Heart left ventricle (tissue), 13 donors: Measurements from ENCODE around the gene GSK3A.

Experiments used
- POLR2A ChIP-seq, 2 donors: fragments of 450-650 bp; IDR thresholded peaks; one replicate each; pipeline ENCODE4 v1.6.1; 2017; ENCODE audit warnings: antibody characterized with exemption in 2 of 2, mild to moderate bottlenecking in 2 of 2, moderate library complexity in 2 of 2
- TF ChIP-seq, protein P1 (sequence below), 12 donors: fragments of 200-600 bp; sonication (generic) in 4 of 12; IDR thresholded peaks; one replicate each; pipeline versions ENCODE4 v1.5.0 to v1.8.0; 2018 to 2022; ENCODE audit warnings: antibody characterized with exemption in 12 of 12, mild to moderate bottlenecking in 5 of 12
- donor health status: ischemic (EF 13 %, LVEDD 7.1; RV severe dilation, severe dysfunction).
- donor health status: DM: no; HTN: yes; CAD: no.
- donor health status: DM: no; HTN: no; CAD: no.
- donor health status: ischemic (EF 25% LVEDD 6.9; RV normal size, moderate dysfunction).
- donor health status: ischemic (EF 25% LVEDD 5.7; RV mildly dilated, moderate dysfunction).
- donor health status: ischemic (EF 35%, LVEDD 5.7; RV mildly dilated, moderate dysfunction).
- donor health status: nonischemic (EF 11% LVEDD 7.7; RV severe dilation, severe dysfunction).
- donor health status: DM: yes; HTN: yes; CAD: no.
- donor health status: PGD.
- donor health status: ischemic (EF 29% LVEDD 5.4; RV normal size, mild dysfunction).
- donor health status: nonischemic (EF 23%, LVEDD 6.1; RV moderate dilation, normal function).

DNA sequence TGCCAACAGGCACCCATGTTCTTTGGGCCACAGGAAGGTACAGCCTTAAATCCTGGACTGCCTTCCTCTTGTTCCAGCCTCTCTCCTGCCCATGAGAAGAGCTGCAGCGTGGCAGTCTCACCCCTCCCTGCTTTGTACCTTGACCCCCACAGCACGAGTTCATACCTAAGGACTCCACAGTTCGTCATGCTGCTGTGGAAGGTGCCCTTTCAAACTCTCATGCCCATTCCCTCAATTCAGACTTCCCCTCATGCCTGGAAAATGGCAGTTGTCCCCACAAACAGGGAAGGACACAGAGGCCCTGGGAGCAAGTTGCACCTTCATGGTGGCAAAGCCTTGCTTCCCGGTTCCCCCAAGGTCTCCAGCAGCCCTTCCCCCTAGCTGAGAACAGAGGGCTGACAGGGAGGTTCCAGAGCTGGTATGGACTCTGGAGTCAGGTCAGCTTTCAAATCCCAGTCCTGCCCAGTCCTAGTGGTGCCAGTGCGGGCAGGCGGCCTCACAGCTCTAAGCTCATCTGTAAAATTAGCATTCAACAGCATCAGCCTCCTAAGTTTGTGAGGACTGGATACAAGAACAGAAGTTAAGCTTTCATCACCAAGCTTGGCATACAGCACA, 8.6 kb downstream of the GSK3A start:
- TF ChIP-seq, protein P1, sequence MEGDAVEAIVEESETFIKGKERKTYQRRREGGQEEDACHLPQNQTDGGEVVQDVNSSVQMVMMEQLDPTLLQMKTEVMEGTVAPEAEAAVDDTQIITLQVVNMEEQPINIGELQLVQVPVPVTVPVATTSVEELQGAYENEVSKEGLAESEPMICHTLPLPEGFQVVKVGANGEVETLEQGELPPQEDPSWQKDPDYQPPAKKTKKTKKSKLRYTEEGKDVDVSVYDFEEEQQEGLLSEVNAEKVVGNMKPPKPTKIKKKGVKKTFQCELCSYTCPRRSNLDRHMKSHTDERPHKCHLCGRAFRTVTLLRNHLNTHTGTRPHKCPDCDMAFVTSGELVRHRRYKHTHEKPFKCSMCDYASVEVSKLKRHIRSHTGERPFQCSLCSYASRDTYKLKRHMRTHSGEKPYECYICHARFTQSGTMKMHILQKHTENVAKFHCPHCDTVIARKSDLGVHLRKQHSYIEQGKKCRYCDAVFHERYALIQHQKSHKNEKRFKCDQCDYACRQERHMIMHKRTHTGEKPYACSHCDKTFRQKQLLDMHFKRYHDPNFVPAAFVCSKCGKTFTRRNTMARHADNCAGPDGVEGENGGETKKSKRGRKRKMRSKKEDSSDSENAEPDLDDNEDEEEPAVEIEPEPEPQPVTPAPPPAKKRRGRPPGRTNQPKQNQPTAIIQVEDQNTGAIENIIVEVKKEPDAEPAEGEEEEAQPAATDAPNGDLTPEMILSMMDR (IDR thresholded peaks at IDR 0.05): no peak
- TF ChIP-seq POLR2A (IDR thresholded peaks at IDR 0.05): no peak
